Endothelial cell of umbilical vein (primary cell): Measurements from ENCODE around the gene PLEKHA4. TPM values are rescaled to one million over a fixed set of nuclear protein-coding genes. Genes with fewer than 3 reads are reported as not detected.

Experiments
- BruUV-seq: library from RNA; stranded (reverse); fragments of 400-500 nt; replicated peaks from 2 replicates; lab custom pipeline; 2021; lab: Mats Ljungman, UMichigan
- CTCF ChIA-PET: fragments of 300-600, 350-600 bp; sonication (Branson Sonifier 250); formaldehyde crosslinking; loops from one replicate; lab custom pipeline; 2021; ENCODE audit warnings: antibody characterized with exemption, inconsistent platforms; lab: Charles Lee
- POLR2A ChIA-PET: fragments of 300-600, 350-600 bp; sonication (Branson Sonifier 250); formaldehyde crosslinking; loops from one replicate; lab custom pipeline; 2021; ENCODE audit warnings: antibody characterized with exemption, inconsistent platforms; lab: Charles Lee
- DNase-seq: peaks from one replicate; pipeline ENCODE4 v3.0.0-alpha.2; 2011; ENCODE audit warnings: low read depth, low spot score
- FAIRE-seq: peaks from 2 replicates; lab custom pipeline; 2011; peaks lifted over from hg19 to GRCh38; lab: Jason Lieb, UNC
- H2AFZ ChIP-seq: 2 replicates; pipeline ENCODE4 v1.6.0; 2012; ENCODE audit warnings: low read depth, low read length, control low read depth, inconsistent platforms
- H3K27ac ChIP-seq: 2 replicates; pipeline ENCODE4 v1.5.1; 2011; ENCODE audit warnings: low read depth, mild to moderate bottlenecking, control low read depth, low read length, moderate library complexity; ENCODE audit not compliant: insufficient read depth
- H3K27me3 ChIP-seq, 2 experiments: 2 replicates each; pipeline versions ENCODE4 v1.6.0 to v1.6.1; 2011; ENCODE audit warnings: low read length in 2 of 2, mixed read lengths in 1 of 2; ENCODE audit not compliant: control insufficient read depth in 2 of 2, insufficient read depth in 2 of 2
- H3K36me3 ChIP-seq, 2 experiments: 2 replicates in 1 of 2; 3 replicates in 1 of 2; pipeline ENCODE4 v1.5.1; 2011; ENCODE audit warnings: low read length in 2 of 2, mild to moderate bottlenecking in 1 of 2, moderate library complexity in 1 of 2; ENCODE audit not compliant: control insufficient read depth in 2 of 2, insufficient read depth in 2 of 2; ENCODE audit errors: extremely low read depth in 1 of 2
- H3K4me1 ChIP-seq: 3 replicates; pipeline ENCODE4 v1.5.1; 2011; ENCODE audit warnings: mild to moderate bottlenecking, low read length; ENCODE audit not compliant: control insufficient read depth, insufficient read depth; ENCODE audit errors: extremely low read depth
- H3K4me2 ChIP-seq: 2 replicates; pipeline ENCODE4 v1.6.1; 2011; ENCODE audit warnings: low read length, control low read depth, mixed read lengths; ENCODE audit not compliant: insufficient read depth
- H3K4me3 ChIP-seq, 3 experiments: fragments of 200-600 bp in 1 of 3; sonication (generic), shearing (Covaris generic) in 1 of 3; replicated peaks in 1 of 3; 2 replicates each; pipeline ENCODE4 v1.5.1; 2011 to 2016; ENCODE audit warnings: control low read depth in 3 of 3, low read length in 3 of 3, mild to moderate bottlenecking in 2 of 3, inconsistent platforms in 1 of 3, low read depth in 1 of 3, moderate library complexity in 1 of 3; ENCODE audit not compliant: insufficient read depth in 1 of 3
- H3K79me2 ChIP-seq: 2 replicates; pipeline ENCODE4 v1.6.0; 2012; ENCODE audit warnings: low read length, inconsistent platforms; ENCODE audit not compliant: control insufficient read depth, insufficient read depth
- H3K9ac ChIP-seq: replicated peaks from 2 replicates; pipeline ENCODE3; 2011; ENCODE audit warnings: low read length, control low read depth; ENCODE audit not compliant: insufficient read depth; ENCODE audit errors: extremely low read depth
- H3K9me1 ChIP-seq: replicated peaks from 3 replicates; pipeline ENCODE4 v1.6.0; 2011; ENCODE audit warnings: mild to moderate bottlenecking, low read length; ENCODE audit not compliant: control insufficient read depth, insufficient read depth; ENCODE audit errors: extremely low read depth
- H3K9me3 ChIP-seq: replicated peaks from 2 replicates; pipeline ENCODE4 v1.5.1; 2012; ENCODE audit warnings: low read length, inconsistent platforms; ENCODE audit not compliant: control insufficient read depth, insufficient read depth
- H4K20me1 ChIP-seq: replicated peaks from 2 replicates; pipeline ENCODE3; 2011; ENCODE audit warnings: mild to moderate bottlenecking, low read length; ENCODE audit not compliant: control insufficient read depth, insufficient read depth; ENCODE audit errors: extremely low read depth
- FOS ChIP-seq: IDR thresholded peaks from 2 replicates; pipeline ENCODE4 v1.6.1; 2011; ENCODE audit warnings: mild to moderate bottlenecking, low read length, moderate library complexity, borderline replicate concordance; ENCODE audit not compliant: insufficient read depth
- JUN ChIP-seq: IDR thresholded peaks from 2 replicates; pipeline ENCODE4 v1.6.1; 2011; ENCODE audit warnings: borderline replicate concordance, low read depth; ENCODE audit not compliant: insufficient read length, insufficient read depth
- MYC ChIP-seq: IDR thresholded peaks from one replicate; pipeline ENCODE4 v1.6.1; 2011; ENCODE audit warnings: mild to moderate bottlenecking, low read depth, low read length
- POLR2A ChIP-seq: IDR thresholded peaks from 2 replicates; pipeline ENCODE4 v1.6.1; 2012; ENCODE audit warnings: low read depth, mild to moderate bottlenecking, control low read depth, low read length
- dilution Hi-C: fragments of 300-500 bp; cut with MboI; formaldehyde crosslinking; loops from one replicate; pipeline ENCODE4 v1.15.0; 2019; ENCODE audit warnings: low sequenced_read_pairs; ENCODE audit not compliant: extremely low pct_ligation_motif_present
- intact Hi-C: fragments of 100-400 bp; cut with micrococcal nuclease; formaldehyde crosslinking; loops from one replicate; pipeline ENCODE4 v1.10.0; 2022
- polyA plus RNA-seq, 4 experiments: library from polyadenylated mRNA; depleted of rRNA in 3 of 4; stranded (reverse) in 3 of 4; unstranded in 1 of 4; fragments of >200 nt; gene quantifications; 2 replicates each; pipeline versions ENCODE4 v1.2.1 to v1.2.3, GENCODE V29; 2011 to 2012; ENCODE audit warnings: missing spikeins in 1 of 4
- total RNA-seq: library from RNA; stranded (reverse); gene quantifications from 2 replicates; pipeline ENCODE4 v1.2.3, GENCODE V29; 2021
- TF ChIP-seq, protein P1 (sequence below), 2 donors: IDR thresholded peaks; 1 replicate in 1 of 2; 2 replicates in 1 of 2; pipeline ENCODE4 v1.5.1; 2011; ENCODE audit warnings: low read length in 2 of 2, mild to moderate bottlenecking in 2 of 2, moderate library complexity in 2 of 2, control low read depth in 1 of 2, inconsistent platforms in 1 of 2, low read depth in 1 of 2; ENCODE audit not compliant: insufficient read depth in 1 of 2; ENCODE audit errors: extremely low read depth in 1 of 2

Gene PLEKHA4
- total and polyA plus RNA-seq, 2 donors (not counting 3 experiments of a cell fraction or from before 2014, with no cell fraction given) = 4.5 to 10.1 TPM

DNA sequence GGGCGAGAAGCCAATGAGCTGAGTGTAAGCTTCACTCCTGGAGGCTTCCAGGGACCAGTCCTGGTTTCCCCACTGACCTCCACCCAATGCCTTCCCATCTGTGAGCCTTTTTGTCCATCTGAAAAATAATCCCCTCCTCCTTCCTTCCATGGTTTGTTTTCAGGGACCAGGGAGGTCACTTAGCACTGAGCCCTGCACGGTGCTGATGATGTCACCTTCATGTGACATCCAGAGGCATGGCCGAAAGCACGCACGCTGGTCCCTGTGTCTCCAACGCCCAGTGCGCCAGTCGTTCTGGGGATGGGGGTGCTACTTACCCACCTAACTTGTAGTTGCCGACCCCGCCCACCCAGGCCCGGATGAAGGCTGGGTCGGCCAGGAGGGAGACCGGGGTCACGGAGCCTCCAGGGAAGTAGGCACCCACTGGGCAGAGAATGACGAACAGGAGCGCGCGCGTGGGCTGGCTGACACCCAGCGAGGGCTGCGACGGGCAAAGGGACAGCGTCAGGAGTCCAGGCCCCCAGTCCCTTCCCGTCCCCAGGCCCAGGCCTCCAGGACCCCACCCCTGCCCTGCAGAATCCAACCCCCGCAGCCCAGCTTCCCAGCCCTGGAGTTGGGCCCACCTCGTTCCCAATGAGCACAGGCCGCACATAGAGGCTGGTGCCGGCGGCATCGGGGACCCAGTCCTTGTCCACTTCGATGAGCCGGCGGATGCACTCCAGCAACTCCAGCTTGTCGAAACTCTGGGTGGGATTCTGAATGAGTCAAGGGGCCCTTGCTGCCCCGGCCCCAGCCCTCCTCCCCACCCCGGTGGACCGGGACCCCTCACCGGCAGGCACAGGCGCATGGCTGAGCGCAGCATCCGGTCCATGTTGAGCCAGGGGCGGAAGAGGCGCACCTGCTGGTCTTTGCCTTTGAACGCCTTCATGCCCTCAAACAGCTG is 68.8 kb downstream of the PLEKHA4 start:
- Histone ChIP-seq H3K9ac (no peak overlapping the region), H4K20me1 (no peaks in the 10 kb centered on the region), H3K4me2 (no peak overlapping the region), H2AFZ (no peak overlapping the region), H3K27ac (no peak overlapping the region), H3K27me3 (no peaks in the 10 kb centered on the region), H3K36me3 (no peaks in the 10 kb centered on the region), H3K9me3 (no peaks in the 10 kb centered on the region), H3K4me1 (peaks cover 3% of the 10 kb centered on the region), H3K9me1 (no peaks in the 10 kb centered on the region), H3K79me2 (no peaks in the 10 kb centered on the region), H3K4me3 (no peak overlapping the region)
- BruUV-seq = no TSS peak
- CTCF ChIA-PET = interaction anchor here (0.8 to 1.2 kb wide), 4 partner anchors 11 to 171 kb away, joined by 3 to 5 read pairs (median 4); partner anchors contain the start of gene HSD17B14
- TF ChIP-seq MYC = no peak
- TF ChIP-seq JUN = no peak
- no peak for TF ChIP-seq POLR2A
- TF ChIP-seq FOS = no peak
- TF ChIP-seq, protein P1, sequence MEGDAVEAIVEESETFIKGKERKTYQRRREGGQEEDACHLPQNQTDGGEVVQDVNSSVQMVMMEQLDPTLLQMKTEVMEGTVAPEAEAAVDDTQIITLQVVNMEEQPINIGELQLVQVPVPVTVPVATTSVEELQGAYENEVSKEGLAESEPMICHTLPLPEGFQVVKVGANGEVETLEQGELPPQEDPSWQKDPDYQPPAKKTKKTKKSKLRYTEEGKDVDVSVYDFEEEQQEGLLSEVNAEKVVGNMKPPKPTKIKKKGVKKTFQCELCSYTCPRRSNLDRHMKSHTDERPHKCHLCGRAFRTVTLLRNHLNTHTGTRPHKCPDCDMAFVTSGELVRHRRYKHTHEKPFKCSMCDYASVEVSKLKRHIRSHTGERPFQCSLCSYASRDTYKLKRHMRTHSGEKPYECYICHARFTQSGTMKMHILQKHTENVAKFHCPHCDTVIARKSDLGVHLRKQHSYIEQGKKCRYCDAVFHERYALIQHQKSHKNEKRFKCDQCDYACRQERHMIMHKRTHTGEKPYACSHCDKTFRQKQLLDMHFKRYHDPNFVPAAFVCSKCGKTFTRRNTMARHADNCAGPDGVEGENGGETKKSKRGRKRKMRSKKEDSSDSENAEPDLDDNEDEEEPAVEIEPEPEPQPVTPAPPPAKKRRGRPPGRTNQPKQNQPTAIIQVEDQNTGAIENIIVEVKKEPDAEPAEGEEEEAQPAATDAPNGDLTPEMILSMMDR (IDR thresholded peaks at IDR 0.05; ENCODE audit: extremely low read depth in 1 of 2, insufficient read depth in 1 of 2, low read depth in 1 of 2, low read length in 2 of 2) = no peak
- dilution Hi-C loops (no loop called here), intact Hi-C loops (no loop called here)
- POLR2A ChIA-PET = no interaction called here
- no peak for FAIRE-seq
- DNase-seq = no peak
